ENCODE measurements around the gene VSIG8. TPM values are rescaled to one million over a fixed set of nuclear protein-coding genes. Genes with fewer than 3 reads are reported as not detected.

Gene VSIG8
- total and polyA plus RNA-seq, 9 of the 15 experiments (the other 6 are each of a cell fraction or from before 2014, with no cell fraction given): not detected

DNA sequence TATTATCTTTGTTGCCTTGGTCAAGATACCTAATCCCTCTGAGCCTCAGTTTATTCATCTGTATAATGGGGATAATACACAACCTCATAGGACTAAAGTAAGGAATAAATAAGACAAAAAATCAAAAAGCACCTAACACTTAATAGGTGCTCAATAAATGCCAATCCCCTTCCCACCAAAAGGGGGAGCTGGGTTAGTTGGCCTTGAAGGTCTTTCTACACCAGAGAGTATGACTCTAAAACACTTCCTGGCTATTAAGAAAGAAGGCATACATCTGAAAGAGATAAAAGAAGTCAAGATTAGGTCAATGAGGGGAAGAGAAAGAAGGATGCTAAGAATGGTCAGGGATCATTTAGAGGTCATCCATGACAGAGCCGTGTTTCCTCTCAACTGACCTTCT lies 11.1 kb downstream of the VSIG8 start (continued):
- no peak for TF ChIP-seq GATAD2B (IDR thresholded peaks at IDR 0.05; ENCODE audit: borderline replicate concordance)

DNA sequence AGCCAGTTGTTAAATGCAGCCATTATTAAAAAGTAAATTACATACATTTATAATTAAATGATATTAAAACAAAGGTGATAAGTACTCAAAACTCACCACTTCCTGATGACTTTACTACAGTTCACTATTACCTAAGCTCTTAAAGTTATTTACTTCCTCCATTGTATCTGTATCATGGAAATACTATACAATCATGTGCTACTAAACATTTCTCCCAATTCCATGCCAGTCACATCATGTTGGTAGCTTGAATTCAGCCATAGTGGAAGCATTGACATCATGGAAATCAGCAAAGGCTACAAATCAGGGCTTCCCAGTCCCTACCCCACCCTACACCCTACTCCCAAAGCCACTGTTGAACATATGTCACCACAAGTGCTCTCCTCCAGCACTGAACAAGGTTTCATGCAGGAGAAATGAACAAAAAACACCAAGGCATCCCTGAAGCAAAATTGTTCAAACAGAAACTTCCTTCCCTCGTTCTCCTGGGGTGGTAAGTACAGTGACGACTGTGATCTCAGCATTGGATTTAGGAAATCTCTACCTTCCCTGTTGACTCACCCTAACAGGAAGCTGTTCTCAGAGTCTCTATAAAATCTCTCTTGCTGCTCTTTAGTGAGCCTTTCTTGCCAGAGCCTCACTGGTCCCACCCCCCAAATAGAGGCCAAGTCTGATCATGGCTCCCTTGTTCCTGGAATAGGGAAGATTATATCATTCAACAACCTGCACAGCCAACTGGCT lies 12.7 kb downstream of the VSIG8 start:
- intact Hi-C loops (cut with micrococcal nuclease): no loop called here

More for the DNA sequence above, 12.7 kb downstream of the VSIG8 start:
- in situ Hi-C loops (cut with MboI): no loop called here
- Histone ChIP-seq H3K4me2 (ENCODE audit: insufficient read depth, low read length) (no peak overlapping the region), H3K9ac (ENCODE audit: insufficient read depth in 1 of 2, low read depth in 2 of 2, low read length in 2 of 2) (no peak overlapping the region), H2AFZ (ENCODE audit: low read depth, low read length) (no peak overlapping the region), H3K27me3 (ENCODE audit: control insufficient read depth in 2 of 2, insufficient read depth in 2 of 2, low read length in 2 of 2) (peaks cover 9 to 23% of the 10 kb centered on the region in 2 experiments; a peak in 3 of 5 replicates), H3K9me1 (ENCODE audit: control insufficient read depth, insufficient read depth, low read length) (peaks cover 3% of the 10 kb centered on the region), H3K9me3 (replicated peaks; ENCODE audit: control insufficient read depth, insufficient read depth, low read depth, low read length) (no peaks in the 10 kb centered on the region), H4K20me1 (replicated peaks; ENCODE audit: control insufficient read depth, insufficient read depth, low read length) (no peaks in the 10 kb centered on the region), H3K36me3 (ENCODE audit: control insufficient read depth, insufficient read depth, low read length) (no peaks in the 10 kb centered on the region), H3K4me3 (no peak overlapping the region), H3K79me2 (ENCODE audit: control insufficient read depth, insufficient read depth, low read length) (no peaks in the 10 kb centered on the region), H3K27ac (ENCODE audit: extremely low read depth, low read depth, low read length) (no peak overlapping the region), H3K4me1 (replicated peaks in 1 of 2; ENCODE audit: control insufficient read depth in 2 of 2, insufficient read depth in 2 of 2, low read length in 2 of 2) (peaks cover 0 to 9% of the 10 kb centered on the region in 2 experiments; a peak in 2 of 5 replicates)
- ChIA-PET CTCF (ENCODE audit: low intra/inter-chr PET ratio) (no interaction called here), POLR2A (no interaction called here)
- ATAC-seq (no peak), DNase-seq (ENCODE audit: extremely low read depth in 1 of 4, low spot score in 3 of 4) (no peak), FAIRE-seq (no peak)
- 0% methylated on average over 2 of the region's 2 CpGs for WGBS (ENCODE audit: insufficient coverage, low coverage, missing lambda C conversion rate)
- no peak for TF ChIP-seq TRIM28 (IDR thresholded peaks at IDR 0.05)
- TF ChIP-seq, protein P1, sequence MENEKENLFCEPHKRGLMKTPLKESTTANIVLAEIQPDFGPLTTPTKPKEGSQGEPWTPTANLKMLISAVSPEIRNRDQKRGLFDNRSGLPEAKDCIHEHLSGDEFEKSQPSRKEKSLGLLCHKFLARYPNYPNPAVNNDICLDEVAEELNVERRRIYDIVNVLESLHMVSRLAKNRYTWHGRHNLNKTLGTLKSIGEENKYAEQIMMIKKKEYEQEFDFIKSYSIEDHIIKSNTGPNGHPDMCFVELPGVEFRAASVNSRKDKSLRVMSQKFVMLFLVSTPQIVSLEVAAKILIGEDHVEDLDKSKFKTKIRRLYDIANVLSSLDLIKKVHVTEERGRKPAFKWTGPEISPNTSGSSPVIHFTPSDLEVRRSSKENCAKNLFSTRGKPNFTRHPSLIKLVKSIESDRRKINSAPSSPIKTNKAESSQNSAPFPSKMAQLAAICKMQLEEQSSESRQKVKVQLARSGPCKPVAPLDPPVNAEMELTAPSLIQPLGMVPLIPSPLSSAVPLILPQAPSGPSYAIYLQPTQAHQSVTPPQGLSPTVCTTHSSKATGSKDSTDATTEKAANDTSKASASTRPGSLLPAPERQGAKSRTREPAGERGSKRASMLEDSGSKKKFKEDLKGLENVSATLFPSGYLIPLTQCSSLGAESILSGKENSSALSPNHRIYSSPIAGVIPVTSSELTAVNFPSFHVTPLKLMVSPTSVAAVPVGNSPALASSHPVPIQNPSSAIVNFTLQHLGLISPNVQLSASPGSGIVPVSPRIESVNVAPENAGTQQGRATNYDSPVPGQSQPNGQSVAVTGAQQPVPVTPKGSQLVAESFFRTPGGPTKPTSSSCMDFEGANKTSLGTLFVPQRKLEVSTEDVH (IDR thresholded peaks at IDR 0.05; ENCODE audit: low read depth, partially characterized antibody): no peak
- no peak for TF ChIP-seq POLR2AphosphoS2 (IDR thresholded peaks at IDR 0.05; ENCODE audit: low read length)
- TF ChIP-seq NFATC3 (IDR thresholded peaks at IDR 0.05): no peak
- TF ChIP-seq NFRKB (IDR thresholded peaks at IDR 0.05; ENCODE audit: low read depth): no peak
- TF ChIP-seq ZNF764 (CRISPR knock-in tag; IDR thresholded peaks at IDR 0.05; ENCODE audit: low read depth): no peak
- BruUV-seq (replicated peaks): no TSS peak

Data from K562 (cell line).